HUES64 (cell line): Measurements from ENCODE around the gene IL19.

ENCODE experiments used
- H3K27ac ChIP-seq: 2 replicates; pipeline ENCODE4 v1.7.0; 2013; ENCODE audit warnings: low read depth, low read length, inconsistent platforms
- H3K27me3 ChIP-seq: 2 replicates; pipeline ENCODE4 v1.6.1; 2013; ENCODE audit warnings: mild to moderate bottlenecking, low read length; ENCODE audit not compliant: insufficient read depth
- H3K36me3 ChIP-seq: 2 replicates; pipeline ENCODE4 v1.6.1; 2013; ENCODE audit warnings: mild to moderate bottlenecking, low read length; ENCODE audit not compliant: insufficient read depth
- H3K4me1 ChIP-seq: 2 replicates; pipeline ENCODE4 v1.6.1; 2013; ENCODE audit warnings: mild to moderate bottlenecking, low read length, moderate library complexity; ENCODE audit not compliant: insufficient read depth
- H3K4me3 ChIP-seq: 2 replicates; pipeline ENCODE4 v1.5.1; 2013; ENCODE audit warnings: mild to moderate bottlenecking, low read length, moderate library complexity
- H3K9ac ChIP-seq: 2 replicates; pipeline ENCODE4 v1.6.1; 2013; ENCODE audit warnings: mild to moderate bottlenecking, low read depth, low read length
- H3K9me3 ChIP-seq: 2 replicates; pipeline ENCODE4 v1.6.1; 2013; ENCODE audit warnings: low read depth, low read length; ENCODE audit not compliant: insufficient read depth
- WGBS: fragments of 150-250, 120-280 bp; methylation state at CpG from one replicate; pipeline ENCODE4 v1.1.7; 2013; ENCODE audit warnings: missing lambda C conversion rate; 5-methylcytosine and 5-hydroxymethylcytosine counted together

The IL19 gene

GRCh38 chr1:206732508-206732907 lies 38.1 kb upstream of the IL19 start:
- 94% methylated on average over 11 of the region's 11 CpGs for WGBS
- no peak overlapping the region for H3K4me3 ChIP-seq
- H3K36me3 ChIP-seq: peaks cover 51% of the 10 kb centered on the region
- no peaks in the 10 kb centered on the region for H3K4me1 ChIP-seq
- no peak overlapping the region for H3K9ac ChIP-seq
- no peaks in the 10 kb centered on the region for H3K27me3 ChIP-seq
- no peak overlapping the region for H3K27ac ChIP-seq
- no peaks in the 10 kb centered on the region for H3K9me3 ChIP-seq

DNA sequence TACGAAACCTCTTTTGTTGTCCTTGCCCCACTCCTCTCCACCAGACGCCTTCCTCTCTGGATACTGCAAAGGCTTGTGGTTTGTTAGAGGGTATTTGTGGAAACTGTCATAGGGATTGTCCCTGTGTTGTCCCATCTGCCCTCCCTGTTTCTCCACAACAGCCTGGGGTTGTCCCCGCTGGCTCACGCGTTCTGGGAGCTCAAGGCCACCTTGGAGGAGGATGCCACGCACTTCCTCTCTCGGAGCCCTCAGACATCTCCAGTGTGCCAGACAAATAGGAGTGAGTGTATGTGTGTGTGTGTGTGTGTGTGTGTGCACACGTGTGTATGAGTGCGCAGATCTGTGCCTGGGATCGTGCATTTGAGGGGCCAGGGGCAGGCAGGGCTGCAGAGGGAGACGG lies 37.6 kb upstream of the IL19 start:
- H3K9me3 ChIP-seq: no peaks in the 10 kb centered on the region
- peaks cover 51% of the 10 kb centered on the region for H3K36me3 ChIP-seq
- no peak overlapping the region for H3K9ac ChIP-seq
- no peak overlapping the region for H3K4me3 ChIP-seq
- H3K27me3 ChIP-seq: no peaks in the 10 kb centered on the region
- H3K27ac ChIP-seq: no peak overlapping the region
- 93% methylated on average over 11 of the region's 11 CpGs for WGBS
- no peaks in the 10 kb centered on the region for H3K4me1 ChIP-seq

DNA sequence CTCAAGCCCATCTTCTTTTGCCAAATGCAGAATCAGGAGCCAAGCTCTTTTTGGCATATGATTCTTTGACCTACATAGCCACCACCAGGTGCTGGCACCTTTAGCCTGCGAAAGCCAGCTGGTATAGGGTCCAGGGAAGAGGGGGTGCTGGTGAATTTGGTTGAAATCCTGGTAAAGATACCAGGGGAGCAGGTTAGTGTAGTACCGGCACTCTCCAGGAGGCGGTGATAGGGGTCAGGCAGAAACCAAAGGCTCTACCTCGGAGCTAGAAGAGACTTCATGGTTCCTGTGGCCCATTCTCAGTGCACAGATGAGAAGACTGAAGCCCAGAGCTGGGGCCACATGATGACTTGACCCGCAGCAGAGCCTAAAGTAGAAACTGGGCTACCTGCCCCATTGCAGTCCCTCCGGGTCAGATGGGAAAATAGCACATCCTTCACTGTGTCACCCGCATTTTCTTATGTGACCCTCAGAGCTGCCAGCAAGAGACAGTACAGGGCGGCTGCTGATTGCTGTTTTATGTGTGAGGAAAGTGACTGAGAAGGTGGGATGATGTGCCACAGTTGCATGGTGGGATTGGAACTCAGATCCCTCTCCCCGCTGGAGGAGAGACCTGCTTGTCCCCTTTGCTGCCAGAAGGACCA lies 36.0 kb upstream of the IL19 start:
- no peak overlapping the region for H3K9ac ChIP-seq
- peaks cover 46% of the 10 kb centered on the region for H3K36me3 ChIP-seq

GRCh38 chr1:206735553-206736031 lies 35.0 kb upstream of the IL19 start:
- 78% methylated on average over 5 of the region's 5 CpGs for WGBS
- Histone ChIP-seq H3K27ac (no peak overlapping the region), H3K4me1 (peaks cover 7% of the 10 kb centered on the region; the same call in 1 of the 2 replicates), H3K36me3 (peaks cover 37% of the 10 kb centered on the region), H3K4me3 (no peak overlapping the region), H3K9ac (no peak overlapping the region), H3K9me3 (no peaks in the 10 kb centered on the region), H3K27me3 (no peaks in the 10 kb centered on the region)

More for the DNA sequence above, 36.0 kb upstream of the IL19 start:
- Histone ChIP-seq H3K4me3 (no peak overlapping the region), H3K27ac (no peak overlapping the region), H3K27me3 (no peaks in the 10 kb centered on the region), H3K9me3 (no peaks in the 10 kb centered on the region), H3K4me1 (peaks cover 4% of the 10 kb centered on the region; the same call in 1 of the 2 replicates)
- 79% methylated on average over 9 of the region's 9 CpGs for WGBS

GRCh38 chr1:206736878-206737728 lies 33.5 kb upstream of the IL19 start:
- H3K4me1 ChIP-seq: peaks cover 7% of the 10 kb centered on the region; the same call in 1 of the 2 replicates
- no peak overlapping the region for H3K9ac ChIP-seq
- no peak overlapping the region for H3K27ac ChIP-seq
- WGBS: 91% methylated on average over 14 of the region's 14 CpGs
- no peaks in the 10 kb centered on the region for H3K27me3 ChIP-seq
- peaks cover 22% of the 10 kb centered on the region for H3K36me3 ChIP-seq
- H3K9me3 ChIP-seq: no peaks in the 10 kb centered on the region
- H3K4me3 ChIP-seq: no peak overlapping the region

DNA sequence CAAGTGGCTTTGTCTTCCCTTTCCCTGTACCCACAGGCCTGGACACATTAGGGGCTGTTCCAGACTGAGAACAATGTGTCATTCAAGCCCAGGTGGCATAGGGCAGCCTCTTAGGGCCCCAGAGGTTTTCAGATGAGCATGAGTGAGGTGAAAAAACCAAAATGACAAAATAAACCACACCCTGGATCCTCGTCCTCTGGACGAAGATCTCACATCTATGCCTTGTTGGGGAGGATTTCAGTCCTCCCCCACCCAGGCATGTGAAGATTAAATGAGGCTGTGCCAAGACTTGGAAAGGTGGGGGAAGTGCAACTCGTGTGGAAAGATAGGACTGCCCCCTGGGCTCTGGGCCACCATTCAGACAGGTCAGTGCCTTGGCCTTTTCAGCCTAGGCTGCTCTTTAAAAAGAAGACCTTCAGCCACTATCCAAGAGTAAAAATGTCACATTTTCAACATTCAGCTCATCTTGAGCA lies 32.8 kb upstream of the IL19 start:
- no peak overlapping the region for H3K9ac ChIP-seq
- WGBS: 76% methylated on average over 1 of the region's 3 CpGs
- H3K36me3 ChIP-seq: peaks cover 16% of the 10 kb centered on the region
- no peak overlapping the region for H3K27ac ChIP-seq
- H3K9me3 ChIP-seq: no peaks in the 10 kb centered on the region
- H3K4me3 ChIP-seq: no peak overlapping the region
- peaks cover 7% of the 10 kb centered on the region; the same call in 1 of the 2 replicates for H3K4me1 ChIP-seq
- no peaks in the 10 kb centered on the region for H3K27me3 ChIP-seq

DNA sequence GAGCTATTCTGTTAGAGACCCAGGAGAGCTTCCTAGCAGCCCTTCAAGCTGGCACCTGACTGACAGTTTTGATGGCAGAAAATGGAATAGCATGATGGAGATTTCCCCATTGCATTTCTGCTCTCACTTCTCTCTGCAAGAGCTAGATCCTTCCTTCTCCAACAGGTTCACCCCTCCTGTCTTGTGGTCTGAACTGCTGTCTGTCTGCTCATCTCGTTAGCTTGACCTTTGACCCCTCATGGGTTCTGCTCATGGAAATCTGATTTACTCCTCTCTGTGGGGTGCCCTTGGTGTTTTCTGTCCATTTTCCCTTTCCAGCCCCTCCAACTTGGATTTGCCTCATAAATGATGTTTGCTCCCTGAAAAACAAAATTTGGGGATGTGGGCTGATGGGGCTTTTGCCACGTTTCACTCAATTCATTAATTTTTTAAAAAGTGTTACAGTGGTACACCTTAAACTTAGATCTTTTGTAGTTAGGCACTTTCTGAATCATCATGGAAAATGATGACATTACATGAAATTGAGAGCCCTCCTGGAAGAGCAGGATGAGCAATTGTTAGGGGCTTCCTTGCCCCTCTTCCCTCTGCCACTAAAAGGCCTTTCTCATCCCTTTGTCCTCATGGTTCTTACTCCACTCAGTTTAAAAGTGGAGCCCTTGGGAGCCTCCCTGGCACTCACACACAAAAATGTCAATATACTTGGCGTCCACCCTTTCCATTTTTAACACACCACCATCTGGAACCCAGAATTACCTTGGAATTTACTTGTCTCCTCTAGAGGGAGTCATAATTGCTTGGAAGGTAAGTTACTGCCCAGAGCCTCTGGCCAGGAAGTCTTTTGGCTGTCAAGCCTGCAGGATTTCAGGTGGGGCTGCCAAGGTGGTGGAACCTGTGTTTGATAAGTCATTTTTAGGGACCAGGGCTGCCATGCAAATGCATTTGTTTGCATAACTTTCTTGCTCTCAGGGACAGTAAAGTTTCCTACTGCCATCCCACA lies 31.9 kb upstream of the IL19 start:
- Histone ChIP-seq H3K36me3 (peaks cover 11% of the 10 kb centered on the region), H3K9ac (no peak overlapping the region), H3K4me1 (peaks cover 7% of the 10 kb centered on the region; the same call in 1 of the 2 replicates), H3K4me3 (no peak overlapping the region), H3K27ac (no peak overlapping the region), H3K27me3 (no peaks in the 10 kb centered on the region), H3K9me3 (no peaks in the 10 kb centered on the region)
- WGBS: 37% methylated on average over 2 of the region's 3 CpGs

- H3K4me3 ChIP-seq: no peak overlapping the region
- H3K27me3 ChIP-seq: 0 out of 2 replicates have a peak, but pooled peaks cover 3% of the 10 kb centered on the region
- H3K9me3 ChIP-seq: no peaks in the 10 kb centered on the region
- WGBS: 59% methylated on average over 5 of the region's 5 CpGs
- H3K9ac ChIP-seq: no peak overlapping the region
- H3K36me3 ChIP-seq: peaks cover 9% of the 10 kb centered on the region
- H3K27ac ChIP-seq: no peak overlapping the region
- peaks cover 7% of the 10 kb centered on the region; the same call in 1 of the 2 replicates for H3K4me1 ChIP-seq
Measured at GRCh38 chr1:206739411-206740076, 31.0 kb upstream of the IL19 start.

DNA sequence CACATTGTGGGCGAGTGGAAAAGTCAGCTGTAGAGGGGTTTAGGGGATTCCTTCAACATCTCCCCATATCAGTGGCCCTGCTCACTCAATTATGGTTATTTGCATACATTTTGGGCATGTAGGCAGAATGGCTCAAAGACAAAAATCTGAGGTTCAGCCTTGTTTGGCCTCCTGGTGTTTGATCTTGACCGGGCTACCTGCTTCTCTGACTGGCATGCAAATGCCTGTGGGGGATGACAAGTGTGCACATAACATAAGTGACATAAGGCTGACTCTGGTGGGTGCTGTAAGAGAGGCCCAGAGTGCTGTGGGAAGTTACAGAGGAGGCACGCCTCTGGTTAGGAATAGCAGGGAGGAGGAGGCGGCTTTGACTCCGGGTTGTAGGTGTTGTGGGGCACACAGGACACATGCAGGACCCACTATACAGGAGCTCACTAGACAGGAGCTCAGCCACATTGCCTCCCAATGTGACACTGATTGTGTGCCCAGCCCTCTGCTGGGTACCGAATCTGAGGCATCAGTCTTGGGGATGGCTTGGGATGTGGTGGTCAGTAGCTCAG lies 29.4 kb upstream of the IL19 start:
- Histone ChIP-seq H3K27ac (no peak overlapping the region), H3K9ac (no peak overlapping the region), H3K4me3 (no peak overlapping the region), H3K27me3 (0 out of 2 replicates have a peak, but pooled peaks cover 3% of the 10 kb centered on the region), H3K9me3 (no peaks in the 10 kb centered on the region), H3K4me1 (peaks cover 7% of the 10 kb centered on the region; the same call in 1 of the 2 replicates), H3K36me3 (no peaks in the 10 kb centered on the region)
- WGBS: 96% methylated on average over 5 of the region's 6 CpGs
